Body of pancreas (tissue), 4 donors: ENCODE measurements around the gene DHX38.

Source experiments
- POLR2A ChIP-seq, 3 donors: fragments of 450-650 bp; IDR thresholded peaks; one replicate each; pipeline ENCODE4 v1.6.1; 2016; ENCODE audit warnings: antibody characterized with exemption in 3 of 3, mild to moderate bottlenecking in 2 of 3
- TF ChIP-seq, protein P1 (sequence below), 7 experiments: fragments of 450-650 bp in 4 of 7; fragments of 200-600 bp in 3 of 7; sonication (generic) in 3 of 7; IDR thresholded peaks; one replicate each; pipeline ENCODE4 v1.5.1; 2016 to 2019; ENCODE audit warnings: antibody characterized with exemption in 7 of 7

GRCh38 chr16:72105978-72106377 lies 12.3 kb downstream of the DHX38 start:
- TF ChIP-seq POLR2A (IDR thresholded peaks at IDR 0.05), result no peak
- TF ChIP-seq, protein P1, sequence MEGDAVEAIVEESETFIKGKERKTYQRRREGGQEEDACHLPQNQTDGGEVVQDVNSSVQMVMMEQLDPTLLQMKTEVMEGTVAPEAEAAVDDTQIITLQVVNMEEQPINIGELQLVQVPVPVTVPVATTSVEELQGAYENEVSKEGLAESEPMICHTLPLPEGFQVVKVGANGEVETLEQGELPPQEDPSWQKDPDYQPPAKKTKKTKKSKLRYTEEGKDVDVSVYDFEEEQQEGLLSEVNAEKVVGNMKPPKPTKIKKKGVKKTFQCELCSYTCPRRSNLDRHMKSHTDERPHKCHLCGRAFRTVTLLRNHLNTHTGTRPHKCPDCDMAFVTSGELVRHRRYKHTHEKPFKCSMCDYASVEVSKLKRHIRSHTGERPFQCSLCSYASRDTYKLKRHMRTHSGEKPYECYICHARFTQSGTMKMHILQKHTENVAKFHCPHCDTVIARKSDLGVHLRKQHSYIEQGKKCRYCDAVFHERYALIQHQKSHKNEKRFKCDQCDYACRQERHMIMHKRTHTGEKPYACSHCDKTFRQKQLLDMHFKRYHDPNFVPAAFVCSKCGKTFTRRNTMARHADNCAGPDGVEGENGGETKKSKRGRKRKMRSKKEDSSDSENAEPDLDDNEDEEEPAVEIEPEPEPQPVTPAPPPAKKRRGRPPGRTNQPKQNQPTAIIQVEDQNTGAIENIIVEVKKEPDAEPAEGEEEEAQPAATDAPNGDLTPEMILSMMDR (IDR thresholded peaks at IDR 0.05), result no peak
